ENCODE data around the gene HNRNPH2. TPM values are rescaled to one million over a fixed set of nuclear protein-coding genes. Genes with fewer than 3 reads are reported as not detected.

Gene HNRNPH2
- 45.5 to 67.1 TPM (median 62.0 TPM) in 5 replicates for total RNA-seq (2022; extraction: Qiagen RNA extraction; ENCODE audit: low read depth)

GRCh38 chrX:101407748-101408531 lies at the start of gene HNRNPH2, which contains the start of gene GLA:
TSS of gene HNRNPH2 (plus strand) at chrX:101408222. CDS start at chrX:101411989, 3,767 bp downstream.
TSS of gene GLA (minus strand) at chrX:101407925. CDS start at chrX:101407903, 22 bp downstream.

DNA sequence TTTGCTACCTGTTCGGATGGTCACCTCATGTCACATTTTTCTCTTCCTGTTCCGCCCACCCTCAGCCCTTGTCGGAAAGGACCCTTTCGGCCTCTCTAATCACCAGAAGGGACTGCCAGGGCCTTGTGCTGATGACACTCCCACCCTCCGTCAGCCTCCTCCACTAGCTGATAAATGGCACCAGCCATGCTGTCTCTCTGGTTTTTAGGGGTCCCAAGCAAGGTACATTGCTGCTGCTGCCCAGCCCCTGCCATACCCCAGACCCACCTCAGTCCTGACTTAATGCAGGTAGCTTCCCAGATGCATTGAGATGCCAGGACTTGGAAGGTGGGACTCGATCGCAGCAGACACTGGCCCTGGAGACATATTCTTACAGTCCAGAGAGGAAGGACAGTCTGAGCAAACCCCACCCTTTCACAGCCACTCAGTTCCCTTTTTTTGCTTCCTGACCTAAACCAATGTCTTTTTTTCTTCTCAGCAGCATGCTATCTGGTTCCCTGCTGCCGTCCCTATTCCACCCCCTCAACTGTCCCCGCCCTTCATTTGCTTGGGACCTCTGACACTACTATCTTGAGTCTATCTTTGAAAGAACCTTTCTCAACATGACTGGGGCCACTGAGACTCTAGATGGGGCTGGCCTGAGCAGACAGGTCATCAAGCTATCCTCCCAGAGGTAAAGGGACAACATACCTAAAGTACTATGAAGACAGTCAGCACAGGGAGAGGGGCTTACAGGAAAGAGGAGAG lies 22.1 kb upstream of the HNRNPH2 start, which contains the start of gene BTK:
TSS of gene BTK (minus strand) at position 397 of the 747 bp plus-strand sequence. CDS start 10,907 bp downstream, outside the sequence.

GRCh38 chrX:101390664-101391525 lies 17.1 kb upstream of the HNRNPH2 start, which contains the start of gene RPL36A:
TSS of gene RPL36A (plus strand) at chrX:101391011. CDS start at chrX:101391044, 33 bp downstream.

Other genes starting within 250 kb of the HNRNPH2 start
- 0.10 to 0.21 TPM (median 0.18 TPM) in 5 replicates for gene DRP2, start 188.4 kb upstream of the HNRNPH2 start, total RNA-seq (2022; extraction: Qiagen RNA extraction; ENCODE audit: low read depth)
- gene TAF7L, start 116.9 kb upstream of the HNRNPH2 start, total RNA-seq (2022; extraction: Qiagen RNA extraction; ENCODE audit: low read depth) = 0.06 to 0.24 TPM (median 0.22 TPM) in 3 of 5 replicates, not detected in the others
- gene TIMM8A, start 59.5 kb upstream of the HNRNPH2 start, total RNA-seq (2022; extraction: Qiagen RNA extraction; ENCODE audit: low read depth) = 28.2 to 35.5 TPM (median 29.9 TPM) in 5 replicates
- gene BTK, start 22.0 kb upstream of the HNRNPH2 start, total RNA-seq (2022; extraction: Qiagen RNA extraction; ENCODE audit: low read depth) = 0.08 to 0.37 TPM (median 0.23 TPM) in 5 replicates
- 2,389 to 3,501 TPM (median 2,688 TPM) in 5 replicates for gene RPL36A, start 17.2 kb upstream of the HNRNPH2 start, total RNA-seq (2022; extraction: Qiagen RNA extraction; ENCODE audit: low read depth)
- 179 to 225 TPM (median 196 TPM) in 5 replicates for gene GLA, start 297 bp upstream of the HNRNPH2 start, total RNA-seq (2022; extraction: Qiagen RNA extraction; ENCODE audit: low read depth)
- 0.28 to 0.71 TPM (median 0.37 TPM) in 5 replicates for gene ARMCX4, start 77.2 kb downstream of the HNRNPH2 start, total RNA-seq (2022; extraction: Qiagen RNA extraction; ENCODE audit: low read depth)
- 0.19 to 0.51 TPM (median 0.43 TPM) in 5 replicates for gene ARMCX1, start 142.3 kb downstream of the HNRNPH2 start, total RNA-seq (2022; extraction: Qiagen RNA extraction; ENCODE audit: low read depth)
- 41.7 to 46.9 TPM (median 45.8 TPM) in 5 replicates for gene ARMCX6, start 209.8 kb downstream of the HNRNPH2 start, total RNA-seq (2022; extraction: Qiagen RNA extraction; ENCODE audit: low read depth)
- 15.8 to 24.0 TPM (median 21.5 TPM) in 5 replicates for gene ARMCX3, start 214.9 kb downstream of the HNRNPH2 start, total RNA-seq (2022; extraction: Qiagen RNA extraction; ENCODE audit: low read depth)